AG10803 (cell line): ENCODE results near the gene ERP27.

ENCODE experiments used
- DNase-seq: peaks from one replicate; pipeline ENCODE4 v3.0.0; 2010; ENCODE audit warnings: low read depth
- H3K4me3 ChIP-seq: 2 replicates; pipeline ENCODE4 v1.5.1; 2011; ENCODE audit warnings: mild to moderate bottlenecking, low read length, control low read depth
- CTCF ChIP-seq: conservative IDR thresholded peaks from 2 replicates; pipeline ENCODE4 v1.5.1; 2011; ENCODE audit warnings: mild to moderate bottlenecking, low read length, control low read depth, inconsistent platforms

Gene ERP27

GRCh38 chr12:14941369-14941768 lies 3.0 kb upstream of the ERP27 start:
- TF ChIP-seq CTCF: no peak
- no peak overlapping the region for H3K4me3 ChIP-seq
- DNase-seq: no peak

- DNase-seq: no peak
- no peak for TF ChIP-seq CTCF
- H3K4me3 ChIP-seq: no peak overlapping the region
Observed at GRCh38 chr12:14937689-14938088, 648 bp downstream of the ERP27 start.

GRCh38 chr12:14937014-14937413 lies 1.3 kb downstream of the ERP27 start:
- H3K4me3 ChIP-seq: no peak overlapping the region
- no peak; the same call in 1 of the 2 replicates for TF ChIP-seq CTCF
- no peak for DNase-seq

GRCh38 chr12:14936224-14936861 lies 2.0 kb downstream of the ERP27 start:
- no peak; the same call in 1 of the 2 replicates for TF ChIP-seq CTCF
- no peak for DNase-seq
- H3K4me3 ChIP-seq: no peak overlapping the region

- no peak overlapping the region for H3K4me3 ChIP-seq
- no peak for DNase-seq
- TF ChIP-seq CTCF: no peak
Observed at GRCh38 chr12:14935031-14935430, 3.3 kb downstream of the ERP27 start.

- TF ChIP-seq CTCF: no peak
- H3K4me3 ChIP-seq: no peak overlapping the region
- DNase-seq: no peak
Observed at GRCh38 chr12:14934511-14934910, 3.8 kb downstream of the ERP27 start.

GRCh38 chr12:14931791-14932560 lies 6.4 kb downstream of the ERP27 start:
- H3K4me3 ChIP-seq: no peak overlapping the region
- no peak for DNase-seq
- no peak for TF ChIP-seq CTCF
